Hepatocyte (in vitro differentiated cells): Measurements from ENCODE around the gene CLEC4F. TPM values are rescaled to one million over a fixed set of nuclear protein-coding genes. Genes with fewer than 3 reads are reported as not detected.
A peak's percentile ranks its signal among the peaks of the same experiment; 100 is the strongest.

Experiments
- DNase-seq: peaks from one replicate; pipeline ENCODE4 v3.0.0-alpha.2; 2016; ENCODE audit warnings: low spot score
- H2AFZ ChIP-seq: fragments of 200-600 bp; sonication (generic); 2 replicates; pipeline ENCODE4 v1.6.0; 2016; ENCODE audit warnings: antibody characterized with exemption, mild to moderate bottlenecking
- H3K27ac ChIP-seq: fragments of 200-600 bp; sonication (generic); 2 replicates; pipeline ENCODE4 v1.5.1; 2016; ENCODE audit warnings: mild to moderate bottlenecking
- H3K27me3 ChIP-seq: fragments of 200-600 bp; sonication (generic); 2 replicates; pipeline ENCODE4 v1.6.1; 2016
- H3K36me3 ChIP-seq: fragments of 200-600 bp; sonication (generic); replicated peaks from 2 replicates; pipeline ENCODE4 v1.5.1; 2016; ENCODE audit warnings: low read depth; ENCODE audit not compliant: insufficient read depth
- H3K4me1 ChIP-seq: fragments of 200-600 bp; sonication (generic); 2 replicates; pipeline ENCODE4 v1.5.1; 2016; ENCODE audit warnings: mild to moderate bottlenecking, moderate library complexity; ENCODE audit not compliant: insufficient read depth
- H3K4me2 ChIP-seq: fragments of 200-600 bp; sonication (generic); 2 replicates; pipeline ENCODE4 v1.6.0; 2016
- H3K4me3 ChIP-seq: fragments of 200-600 bp; sonication (generic); 2 replicates; pipeline ENCODE4 v1.5.1; 2016; ENCODE audit warnings: mild to moderate bottlenecking
- H3K79me2 ChIP-seq: fragments of 200-600 bp; sonication (generic); 2 replicates; pipeline ENCODE4 v1.6.0; 2017; ENCODE audit warnings: mild to moderate bottlenecking
- H3K9me2 ChIP-seq: fragments of 200-600 bp; sonication (generic); replicated peaks from 2 replicates; pipeline ENCODE4 v1.6.0; 2017; ENCODE audit warnings: mild to moderate bottlenecking; ENCODE audit not compliant: insufficient read depth
- H3K9me3 ChIP-seq: fragments of 200-600 bp; sonication (generic); 2 replicates; pipeline ENCODE4 v1.5.1; 2016; ENCODE audit warnings: low read depth, mild to moderate bottlenecking
- H4K20me1 ChIP-seq: fragments of 200-600 bp; sonication (generic); 2 replicates; pipeline ENCODE4 v1.6.0; 2016; ENCODE audit warnings: mild to moderate bottlenecking; ENCODE audit not compliant: insufficient read depth, poor library complexity, severe bottlenecking
- EZH2 ChIP-seq: fragments of 200-600 bp; sonication (generic); IDR thresholded peaks from 2 replicates; pipeline ENCODE4 v1.6.1; 2016; ENCODE audit warnings: antibody characterized with exemption, mild to moderate bottlenecking, borderline replicate concordance
- EZH2phosphoT487 ChIP-seq: fragments of 200-600 bp; sonication (generic); IDR thresholded peaks from one replicate; pipeline ENCODE4 v1.6.1; 2018; ENCODE audit warnings: antibody characterized with exemption, mild to moderate bottlenecking, low read depth, moderate library complexity; ENCODE audit not compliant: unreplicated experiment, severe bottlenecking
- WGBS: methylation state at CpG from one replicate; pipeline ENCODE4 v1.1.6; 2016; ENCODE audit warnings: low lambda C conversion rate; ENCODE audit errors: missing lambda C conversion rate; 5-methylcytosine and 5-hydroxymethylcytosine counted together
- polyA plus RNA-seq: library from polyadenylated mRNA; unstranded; fragments of >200 nt; fragmentation: Nextera tagmentation; extraction: Ambion mirVana; gene quantifications from 2 replicates; pipeline ENCODE4 v1.2.1, GENCODE V29; 2016
- small RNA-seq: library from RNA; depleted of rRNA; stranded (forward); fragments of <200 nt; gene quantifications from one replicate; pipeline ENCODE3, GENCODE V24; 2014
- total RNA-seq: library from RNA; depleted of rRNA; stranded (reverse); fragments of >200 nt; gene quantifications from 2 replicates; pipeline ENCODE4 v1.2.3, GENCODE V29; 2014
- TF ChIP-seq, protein P1 (sequence below): fragments of 200-600 bp; sonication (generic); IDR thresholded peaks from 2 replicates; pipeline ENCODE4 v1.5.1; 2016; ENCODE audit warnings: antibody characterized with exemption, mild to moderate bottlenecking; ENCODE audit not compliant: poor library complexity

CLEC4F gene
- total and polyA plus RNA-seq, 2 experiments from 2014 or later: not detected

DNA sequence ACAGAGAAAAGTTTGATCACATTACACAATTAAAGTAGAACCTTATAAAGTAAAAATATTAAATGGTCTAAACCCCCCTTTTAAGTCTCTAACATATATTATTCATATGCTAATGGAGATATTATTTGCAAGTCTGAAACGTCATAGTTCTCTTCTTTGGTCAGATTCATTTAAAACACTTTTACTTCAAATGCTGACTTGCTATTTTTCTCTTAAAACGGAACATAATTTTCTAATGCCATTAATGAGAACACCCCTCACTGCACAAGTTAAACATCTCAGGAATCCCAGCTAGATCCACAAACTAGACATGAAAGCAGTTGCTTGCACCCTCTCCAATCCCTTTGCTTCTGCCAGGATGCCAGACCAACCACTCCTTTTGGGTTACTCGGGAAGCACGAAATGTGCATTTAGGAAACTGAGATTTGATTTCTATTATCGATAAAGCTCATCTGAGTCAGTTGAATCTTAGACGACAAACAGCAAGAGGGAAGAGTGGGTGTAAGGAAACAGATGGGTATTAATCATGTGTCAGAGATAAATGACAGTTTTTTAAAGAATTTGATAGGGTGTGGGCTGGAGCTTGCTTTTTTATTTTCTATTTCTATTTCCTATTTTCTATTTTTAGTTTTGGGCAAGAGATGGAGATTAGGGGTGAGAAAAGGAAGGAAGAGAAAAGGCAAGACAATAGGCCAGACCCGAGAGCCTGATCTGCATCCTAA lies 53.9 kb downstream of the CLEC4F start:
- peaks cover 66% of the 10 kb centered on the region for H3K27me3 ChIP-seq
- peak overlapping the region; percentile 37 for H3K4me3 ChIP-seq
- no peak overlapping the region for H3K27ac ChIP-seq
- no peaks in the 10 kb centered on the region for H3K79me2 ChIP-seq
- TF ChIP-seq EZH2phosphoT487: no peak
- TF ChIP-seq, protein P1, sequence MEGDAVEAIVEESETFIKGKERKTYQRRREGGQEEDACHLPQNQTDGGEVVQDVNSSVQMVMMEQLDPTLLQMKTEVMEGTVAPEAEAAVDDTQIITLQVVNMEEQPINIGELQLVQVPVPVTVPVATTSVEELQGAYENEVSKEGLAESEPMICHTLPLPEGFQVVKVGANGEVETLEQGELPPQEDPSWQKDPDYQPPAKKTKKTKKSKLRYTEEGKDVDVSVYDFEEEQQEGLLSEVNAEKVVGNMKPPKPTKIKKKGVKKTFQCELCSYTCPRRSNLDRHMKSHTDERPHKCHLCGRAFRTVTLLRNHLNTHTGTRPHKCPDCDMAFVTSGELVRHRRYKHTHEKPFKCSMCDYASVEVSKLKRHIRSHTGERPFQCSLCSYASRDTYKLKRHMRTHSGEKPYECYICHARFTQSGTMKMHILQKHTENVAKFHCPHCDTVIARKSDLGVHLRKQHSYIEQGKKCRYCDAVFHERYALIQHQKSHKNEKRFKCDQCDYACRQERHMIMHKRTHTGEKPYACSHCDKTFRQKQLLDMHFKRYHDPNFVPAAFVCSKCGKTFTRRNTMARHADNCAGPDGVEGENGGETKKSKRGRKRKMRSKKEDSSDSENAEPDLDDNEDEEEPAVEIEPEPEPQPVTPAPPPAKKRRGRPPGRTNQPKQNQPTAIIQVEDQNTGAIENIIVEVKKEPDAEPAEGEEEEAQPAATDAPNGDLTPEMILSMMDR: no peak
- TF ChIP-seq EZH2: no peak
- no peak for DNase-seq
- H4K20me1 ChIP-seq: no peaks in the 10 kb centered on the region
- H3K4me2 ChIP-seq: peak overlapping the region; percentile 98
- H3K9me2 ChIP-seq: no peaks in the 10 kb centered on the region
- H2AFZ ChIP-seq: peak overlapping the region; percentile 73
- 11% methylated on average over 7 of the region's 7 CpGs for WGBS
- no peaks in the 10 kb centered on the region for H3K36me3 ChIP-seq
- peaks cover 10% of the 10 kb centered on the region for H3K4me1 ChIP-seq
- no peaks in the 10 kb centered on the region for H3K9me3 ChIP-seq

DNA sequence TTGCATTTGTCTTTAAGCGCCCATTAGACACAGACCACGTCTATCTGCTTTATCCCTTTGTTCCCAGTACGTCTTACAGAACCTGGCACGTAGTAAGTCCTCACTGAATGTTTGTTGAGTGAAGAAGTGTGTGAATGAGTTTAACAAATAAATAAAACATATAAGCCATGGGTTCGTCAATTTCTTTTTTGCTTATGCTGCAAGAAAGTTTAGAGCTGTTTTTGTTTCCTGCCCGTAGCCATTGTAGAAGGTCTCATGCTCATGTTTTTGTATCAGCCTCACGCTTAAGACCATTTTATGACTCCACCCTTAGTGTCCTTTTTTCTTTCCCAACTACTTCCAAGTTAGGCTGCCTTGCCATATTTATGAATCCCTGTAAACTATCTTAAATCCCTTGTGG lies 54.9 kb downstream of the CLEC4F start:
- Histone ChIP-seq H3K4me2 (no peak overlapping the region), H2AFZ (no peak overlapping the region), H3K27me3 (peaks cover 58% of the 10 kb centered on the region), H3K79me2 (no peaks in the 10 kb centered on the region), H3K4me3 (no peak overlapping the region), H3K36me3 (no peaks in the 10 kb centered on the region), H4K20me1 (no peaks in the 10 kb centered on the region), H3K9me2 (no peaks in the 10 kb centered on the region), H3K4me1 (peaks cover 10% of the 10 kb centered on the region), H3K27ac (no peak overlapping the region), H3K9me3 (no peaks in the 10 kb centered on the region)
- no peak for DNase-seq
- WGBS: 80% methylated on average over 7 of the region's 7 CpGs
- TF ChIP-seq, protein P1: no peak
- no peak for TF ChIP-seq EZH2
- TF ChIP-seq EZH2phosphoT487: no peak

- TF ChIP-seq EZH2 (no peak), EZH2phosphoT487 (no peak)
- TF ChIP-seq, protein P1: no peak
- H4K20me1 ChIP-seq: no peaks in the 10 kb centered on the region
- H3K27me3 ChIP-seq: peaks cover 22% of the 10 kb centered on the region
These were observed 61.0 kb downstream of the CLEC4F start for GRCh38 chr2:70759446-70759845.

More at GRCh38 chr2:70759446-70759845, 61.0 kb downstream of the CLEC4F start:
- no peak overlapping the region for H3K27ac ChIP-seq
- 92% methylated on average over 1 of the region's 1 CpG for WGBS
- H3K4me3 ChIP-seq: no peak overlapping the region
- H3K4me2 ChIP-seq: no peak overlapping the region
- no peaks in the 10 kb centered on the region for H3K79me2 ChIP-seq
- H3K4me1 ChIP-seq: no peaks in the 10 kb centered on the region
- H2AFZ ChIP-seq: no peak overlapping the region
- H3K9me3 ChIP-seq: no peaks in the 10 kb centered on the region
- DNase-seq: no peak
- no peaks in the 10 kb centered on the region for H3K9me2 ChIP-seq
- H3K36me3 ChIP-seq: no peaks in the 10 kb centered on the region

Small RNAs within 50 kb of the gene (small RNA-seq; reads per million reads assigned to genes)
- not detected for gene HMGN2P21

Other genes with a start within 250 kb of the CLEC4F start
- gene ADD2, start 52.4 kb downstream of the CLEC4F start, total RNA-seq: 1.2 and 2.4 TPM in 2 replicates
- 0.74 and 0.90 TPM in 2 replicates for gene ADD2, start 52.4 kb downstream of the CLEC4F start, polyA plus RNA-seq
- gene FIGLA, start 30.0 kb downstream of the CLEC4F start, total RNA-seq: not detected in 2 replicates
- gene FIGLA, start 30.0 kb downstream of the CLEC4F start, polyA plus RNA-seq: not detected in 2 replicates
- gene CD207, start 15.2 kb upstream of the CLEC4F start, total RNA-seq: not detected in 2 replicates
- gene CD207, start 15.2 kb upstream of the CLEC4F start, polyA plus RNA-seq: 0.29 TPM in 1 of 2 replicates, not detected in the other
- gene VAX2, start 80.0 kb upstream of the CLEC4F start, total RNA-seq: 0.20 and 0.52 TPM in 2 replicates
- 0.23 and 1.2 TPM in 2 replicates for gene VAX2, start 80.0 kb upstream of the CLEC4F start, polyA plus RNA-seq
- 0.84 and 1.7 TPM in 2 replicates for gene ATP6V1B1, start 115.3 kb upstream of the CLEC4F start, total RNA-seq
- 2.9 and 4.0 TPM in 2 replicates for gene ATP6V1B1, start 115.3 kb upstream of the CLEC4F start, polyA plus RNA-seq
- 0.48 and 0.97 TPM in 2 replicates for gene ANKRD53, start 158.0 kb upstream of the CLEC4F start, total RNA-seq
- 3.4 and 4.7 TPM in 2 replicates for gene ANKRD53, start 158.0 kb upstream of the CLEC4F start, polyA plus RNA-seq
- gene TEX261, start 174.3 kb upstream of the CLEC4F start, total RNA-seq: 62.6 and 81.0 TPM in 2 replicates
- 39.5 and 41.5 TPM in 2 replicates for gene TEX261, start 174.3 kb upstream of the CLEC4F start, polyA plus RNA-seq
- gene NAGK, start 248.0 kb upstream of the CLEC4F start, total RNA-seq: 76.1 and 103 TPM in 2 replicates
- 123 and 127 TPM in 2 replicates for gene NAGK, start 248.0 kb upstream of the CLEC4F start, polyA plus RNA-seq